ENCODE results near the gene PRKAR2B.
A peak's percentile ranks its signal among the peaks of the same experiment; 100 is the strongest.

The PRKAR2B gene

GRCh38 chr7:107145067-107145838 is 100.7 kb downstream of the PRKAR2B start:
- no peak for DNase-seq (ENCODE audit: low read depth)
- H3K4me3 ChIP-seq (ENCODE audit: control insufficient read depth, low read depth, low read length), result no peak overlapping the region
- TF ChIP-seq, protein P1, sequence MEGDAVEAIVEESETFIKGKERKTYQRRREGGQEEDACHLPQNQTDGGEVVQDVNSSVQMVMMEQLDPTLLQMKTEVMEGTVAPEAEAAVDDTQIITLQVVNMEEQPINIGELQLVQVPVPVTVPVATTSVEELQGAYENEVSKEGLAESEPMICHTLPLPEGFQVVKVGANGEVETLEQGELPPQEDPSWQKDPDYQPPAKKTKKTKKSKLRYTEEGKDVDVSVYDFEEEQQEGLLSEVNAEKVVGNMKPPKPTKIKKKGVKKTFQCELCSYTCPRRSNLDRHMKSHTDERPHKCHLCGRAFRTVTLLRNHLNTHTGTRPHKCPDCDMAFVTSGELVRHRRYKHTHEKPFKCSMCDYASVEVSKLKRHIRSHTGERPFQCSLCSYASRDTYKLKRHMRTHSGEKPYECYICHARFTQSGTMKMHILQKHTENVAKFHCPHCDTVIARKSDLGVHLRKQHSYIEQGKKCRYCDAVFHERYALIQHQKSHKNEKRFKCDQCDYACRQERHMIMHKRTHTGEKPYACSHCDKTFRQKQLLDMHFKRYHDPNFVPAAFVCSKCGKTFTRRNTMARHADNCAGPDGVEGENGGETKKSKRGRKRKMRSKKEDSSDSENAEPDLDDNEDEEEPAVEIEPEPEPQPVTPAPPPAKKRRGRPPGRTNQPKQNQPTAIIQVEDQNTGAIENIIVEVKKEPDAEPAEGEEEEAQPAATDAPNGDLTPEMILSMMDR (conservative IDR thresholded peaks at IDR 0.05; ENCODE audit: control insufficient read depth, insufficient read depth, low read depth, low read length), result no peak

GRCh38 chr7:107147464-107148393 is 103.2 kb downstream of the PRKAR2B start:
- H3K4me3 ChIP-seq (ENCODE audit: control insufficient read depth, low read depth, low read length), result no peak overlapping the region
- TF ChIP-seq, protein P1 (conservative IDR thresholded peaks at IDR 0.05; ENCODE audit: control insufficient read depth, insufficient read depth, low read depth, low read length), result peak; percentile 82
- peak; percentile 57 for DNase-seq (ENCODE audit: low read depth)

GRCh38 chr7:107148721-107149120 is 104.2 kb downstream of the PRKAR2B start:
- TF ChIP-seq, protein P1 (conservative IDR thresholded peaks at IDR 0.05; ENCODE audit: control insufficient read depth, insufficient read depth, low read depth, low read length), result no peak
- no peak overlapping the region for H3K4me3 ChIP-seq (ENCODE audit: control insufficient read depth, low read depth, low read length)

GRCh38 chr7:107149863-107150262 is 105.4 kb downstream of the PRKAR2B start:
- no peak overlapping the region for H3K4me3 ChIP-seq (ENCODE audit: control insufficient read depth, low read depth, low read length)
- no peak for DNase-seq (ENCODE audit: low read depth)
- TF ChIP-seq, protein P1 (conservative IDR thresholded peaks at IDR 0.05; ENCODE audit: control insufficient read depth, insufficient read depth, low read depth, low read length), result no peak

More at GRCh38 chr7:107148721-107149120, 104.2 kb downstream of the PRKAR2B start:
- DNase-seq (ENCODE audit: low read depth), result no peak

- H3K4me3 ChIP-seq (ENCODE audit: control insufficient read depth, low read depth, low read length), result no peak overlapping the region
- TF ChIP-seq, protein P1 (conservative IDR thresholded peaks at IDR 0.05; ENCODE audit: control insufficient read depth, insufficient read depth, low read depth, low read length), result peak; percentile 58
- peak; percentile 74 for DNase-seq (ENCODE audit: low read depth)
Observed at GRCh38 chr7:107150375-107151073, 106.0 kb downstream of the PRKAR2B start.

DNA sequence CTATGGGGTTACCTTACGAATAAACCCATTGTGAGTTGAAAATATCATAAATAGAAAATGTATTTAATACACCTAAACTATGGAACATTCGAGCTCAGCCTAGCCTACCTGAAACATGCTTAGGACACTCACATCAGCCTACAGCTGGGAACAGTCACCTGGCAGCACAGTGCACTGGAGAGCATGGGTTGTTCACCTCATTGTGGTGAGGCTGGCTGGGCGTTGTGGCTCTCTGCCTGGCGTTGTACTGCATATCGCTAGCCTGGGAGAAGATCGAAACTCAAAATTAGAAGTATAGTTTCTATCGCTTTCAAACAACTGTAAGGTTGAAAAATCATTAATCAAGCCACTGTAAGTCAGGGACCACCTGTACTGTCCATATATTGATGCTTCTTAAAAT is 107.0 kb downstream of the PRKAR2B start:
- no peak for DNase-seq (ENCODE audit: low read depth)
- no peak overlapping the region for H3K4me3 ChIP-seq (ENCODE audit: control insufficient read depth, low read depth, low read length)
- TF ChIP-seq, protein P1 (conservative IDR thresholded peaks at IDR 0.05; ENCODE audit: control insufficient read depth, insufficient read depth, low read depth, low read length), result no peak

Measured in fibroblast of mammary gland (primary cell).